A673 (cell line): ENCODE results near the gene DLEC1. TPM values are rescaled to one million over a fixed set of nuclear protein-coding genes. Genes with fewer than 3 reads are reported as not detected.

Source experiments
- BruUV-seq: library from RNA; stranded (reverse); fragments of 400-500 nt; replicated peaks from 2 replicates; lab custom pipeline; 2021; lab: Mats Ljungman, UMichigan
- CTCF ChIA-PET: fragments of 300-600 bp; sonication (Branson Sonifier 250); formaldehyde crosslinking; loops from one replicate; lab custom pipeline; 2022; ENCODE audit warnings: antibody characterized with exemption; lab: Charles Lee
- POLR2A ChIA-PET: fragments of 300-600 bp; sonication (Branson Sonifier 250); formaldehyde crosslinking; loops from one replicate; lab custom pipeline; 2022; ENCODE audit warnings: antibody characterized with exemption; ENCODE audit not compliant: low non-redundant PET; lab: Charles Lee
- DNase-seq: peaks from one replicate; pipeline ENCODE4 v3.0.0-alpha.2; 2015; ENCODE audit warnings: low spot score
- H3K27ac ChIP-seq: fragments of 200-600 bp; sonication (generic); 2 replicates; pipeline ENCODE4 v1.5.1; 2016; ENCODE audit warnings: mixed run types, low read depth, mild to moderate bottlenecking, mixed read lengths, antibody characterized with exemption, low read length; ENCODE audit not compliant: poor library complexity, severe bottlenecking
- H3K27me3 ChIP-seq: fragments of 200-600 bp; sonication (generic); replicated peaks from 2 replicates; pipeline ENCODE4 v1.6.1; 2017; ENCODE audit warnings: mixed run types, low read depth, mild to moderate bottlenecking, mixed read lengths, antibody characterized with exemption, low read length; ENCODE audit not compliant: insufficient read depth, poor library complexity
- H3K36me3 ChIP-seq: fragments of 200-600 bp; sonication (generic); 2 replicates; pipeline ENCODE4 v1.6.1; 2016; ENCODE audit warnings: mixed run types, mild to moderate bottlenecking, mixed read lengths, antibody characterized with exemption, low read length; ENCODE audit not compliant: insufficient read depth, poor library complexity, severe bottlenecking
- H3K4me1 ChIP-seq: fragments of 200-600 bp; sonication (generic); 2 replicates; pipeline ENCODE4 v1.6.1; 2017; ENCODE audit warnings: mixed run types, mild to moderate bottlenecking, mixed read lengths, antibody characterized with exemption, low read length; ENCODE audit not compliant: insufficient read depth, poor library complexity, severe bottlenecking
- H3K4me3 ChIP-seq: fragments of 200-600 bp; sonication (generic); 2 replicates; pipeline ENCODE4 v1.5.1; 2016; ENCODE audit warnings: low read depth, mixed run types, mild to moderate bottlenecking, mixed read lengths, low read length; ENCODE audit not compliant: poor library complexity, severe bottlenecking
- H3K9me3 ChIP-seq: fragments of 200-600 bp; sonication (generic); 2 replicates; pipeline ENCODE4 v1.6.1; 2016; ENCODE audit warnings: mixed run types, low read depth, mild to moderate bottlenecking, mixed read lengths, antibody characterized with exemption, low read length; ENCODE audit not compliant: poor library complexity, severe bottlenecking
- EZH2 ChIP-seq: fragments of 200-600 bp; sonication (generic); IDR thresholded peaks from 2 replicates; pipeline ENCODE4 v1.6.1; 2017; ENCODE audit warnings: borderline replicate concordance, low read depth, mild to moderate bottlenecking, mixed read lengths, antibody characterized with exemption, low read length; ENCODE audit not compliant: poor library complexity, severe bottlenecking
- intact Hi-C: fragments of 100-400 bp; cut with micrococcal nuclease; formaldehyde crosslinking; loops from one replicate; pipeline ENCODE4 v1.10.0; 2022; ENCODE audit not compliant: unreplicated experiment
- total RNA-seq: library from RNA; stranded (reverse); gene quantifications from 2 replicates; pipeline ENCODE4 v1.2.3, GENCODE V29; 2021
- TF ChIP-seq, protein P1 (sequence below): fragments of 300-800, 200-600 bp; sonication (generic); conservative IDR thresholded peaks from 2 replicates; pipeline ENCODE4 v1.5.1; 2017; ENCODE audit warnings: low read depth, mild to moderate bottlenecking, antibody characterized with exemption, low read length, moderate library complexity, mixed read lengths

The DLEC1 gene
- total RNA-seq, 1 experiment from 2014 or later = not detected

DNA sequence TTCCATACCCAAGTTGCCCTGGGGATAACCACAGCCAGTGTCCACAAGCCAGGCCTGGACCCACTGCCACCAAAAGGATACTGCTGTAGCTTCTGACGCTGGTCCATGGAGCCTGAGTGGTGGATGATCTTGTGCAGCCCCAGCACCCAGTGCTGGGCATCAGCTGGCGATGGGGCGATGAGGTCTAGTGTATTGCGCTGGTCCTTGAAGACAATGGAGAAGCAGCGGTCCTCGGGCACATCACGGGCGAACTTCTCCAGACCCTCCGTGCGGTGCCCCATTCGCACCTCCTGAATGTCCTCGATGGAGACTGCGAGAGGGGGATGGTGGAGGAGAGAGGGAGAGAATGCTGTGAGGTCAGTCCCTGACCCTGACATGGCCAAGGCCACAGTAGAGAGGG is 22.6 kb upstream of the DLEC1 start:
- H3K36me3 ChIP-seq = no peaks in the 10 kb centered on the region
- no peaks in the 10 kb centered on the region for H3K9me3 ChIP-seq
- no peak overlapping the region for H3K27ac ChIP-seq
- H3K4me3 ChIP-seq = no peak overlapping the region
- no peak for DNase-seq
- TF ChIP-seq EZH2 = no peak
- H3K27me3 ChIP-seq = no peaks in the 10 kb centered on the region
- intact Hi-C loops = no loop called here
- ChIA-PET POLR2A (no interaction called here), CTCF (no interaction called here)
- no TSS peak for BruUV-seq
- no peaks in the 10 kb centered on the region for H3K4me1 ChIP-seq

DNA sequence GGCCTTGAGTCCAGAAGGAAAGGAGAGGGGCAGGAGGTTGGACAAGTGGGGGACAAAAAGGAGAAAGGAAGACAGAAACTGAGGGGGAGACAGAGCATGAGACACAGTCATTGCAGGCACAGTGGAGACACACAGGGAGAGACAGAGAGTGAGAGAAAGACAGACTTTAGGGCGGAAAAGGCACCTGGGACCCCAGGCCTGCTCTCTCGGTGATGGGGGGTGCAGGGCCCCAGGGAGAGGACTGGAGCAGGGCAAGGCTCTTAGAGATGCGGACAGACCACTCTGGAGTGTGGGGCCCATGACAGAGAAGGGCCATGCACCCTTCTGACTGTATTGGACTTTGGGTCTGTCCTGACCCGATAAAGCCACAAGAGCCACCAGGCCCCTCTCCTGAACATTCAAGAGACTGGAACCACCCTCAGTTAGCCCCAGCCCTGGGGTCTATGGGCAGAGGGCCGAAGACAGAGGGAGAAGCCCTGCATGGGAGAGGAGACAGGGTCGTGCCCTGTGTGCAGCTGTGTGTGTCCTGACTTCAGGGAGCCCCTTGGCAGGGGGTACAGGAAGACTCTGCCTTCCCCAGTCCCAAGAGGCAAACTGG is 22.1 kb upstream of the DLEC1 start:
- BruUV-seq = no TSS peak
- H3K27me3 ChIP-seq = no peaks in the 10 kb centered on the region
- no peaks in the 10 kb centered on the region for H3K9me3 ChIP-seq
- TF ChIP-seq, protein P1, sequence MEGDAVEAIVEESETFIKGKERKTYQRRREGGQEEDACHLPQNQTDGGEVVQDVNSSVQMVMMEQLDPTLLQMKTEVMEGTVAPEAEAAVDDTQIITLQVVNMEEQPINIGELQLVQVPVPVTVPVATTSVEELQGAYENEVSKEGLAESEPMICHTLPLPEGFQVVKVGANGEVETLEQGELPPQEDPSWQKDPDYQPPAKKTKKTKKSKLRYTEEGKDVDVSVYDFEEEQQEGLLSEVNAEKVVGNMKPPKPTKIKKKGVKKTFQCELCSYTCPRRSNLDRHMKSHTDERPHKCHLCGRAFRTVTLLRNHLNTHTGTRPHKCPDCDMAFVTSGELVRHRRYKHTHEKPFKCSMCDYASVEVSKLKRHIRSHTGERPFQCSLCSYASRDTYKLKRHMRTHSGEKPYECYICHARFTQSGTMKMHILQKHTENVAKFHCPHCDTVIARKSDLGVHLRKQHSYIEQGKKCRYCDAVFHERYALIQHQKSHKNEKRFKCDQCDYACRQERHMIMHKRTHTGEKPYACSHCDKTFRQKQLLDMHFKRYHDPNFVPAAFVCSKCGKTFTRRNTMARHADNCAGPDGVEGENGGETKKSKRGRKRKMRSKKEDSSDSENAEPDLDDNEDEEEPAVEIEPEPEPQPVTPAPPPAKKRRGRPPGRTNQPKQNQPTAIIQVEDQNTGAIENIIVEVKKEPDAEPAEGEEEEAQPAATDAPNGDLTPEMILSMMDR = no peak
- no peak for TF ChIP-seq EZH2
- intact Hi-C loops = no loop called here
- H3K36me3 ChIP-seq = no peaks in the 10 kb centered on the region
- no peak overlapping the region for H3K4me3 ChIP-seq
- no peak overlapping the region for H3K27ac ChIP-seq
- CTCF ChIA-PET = no interaction called here
- POLR2A ChIA-PET = no interaction called here
- no peak for DNase-seq
- H3K4me1 ChIP-seq = no peaks in the 10 kb centered on the region

DNA sequence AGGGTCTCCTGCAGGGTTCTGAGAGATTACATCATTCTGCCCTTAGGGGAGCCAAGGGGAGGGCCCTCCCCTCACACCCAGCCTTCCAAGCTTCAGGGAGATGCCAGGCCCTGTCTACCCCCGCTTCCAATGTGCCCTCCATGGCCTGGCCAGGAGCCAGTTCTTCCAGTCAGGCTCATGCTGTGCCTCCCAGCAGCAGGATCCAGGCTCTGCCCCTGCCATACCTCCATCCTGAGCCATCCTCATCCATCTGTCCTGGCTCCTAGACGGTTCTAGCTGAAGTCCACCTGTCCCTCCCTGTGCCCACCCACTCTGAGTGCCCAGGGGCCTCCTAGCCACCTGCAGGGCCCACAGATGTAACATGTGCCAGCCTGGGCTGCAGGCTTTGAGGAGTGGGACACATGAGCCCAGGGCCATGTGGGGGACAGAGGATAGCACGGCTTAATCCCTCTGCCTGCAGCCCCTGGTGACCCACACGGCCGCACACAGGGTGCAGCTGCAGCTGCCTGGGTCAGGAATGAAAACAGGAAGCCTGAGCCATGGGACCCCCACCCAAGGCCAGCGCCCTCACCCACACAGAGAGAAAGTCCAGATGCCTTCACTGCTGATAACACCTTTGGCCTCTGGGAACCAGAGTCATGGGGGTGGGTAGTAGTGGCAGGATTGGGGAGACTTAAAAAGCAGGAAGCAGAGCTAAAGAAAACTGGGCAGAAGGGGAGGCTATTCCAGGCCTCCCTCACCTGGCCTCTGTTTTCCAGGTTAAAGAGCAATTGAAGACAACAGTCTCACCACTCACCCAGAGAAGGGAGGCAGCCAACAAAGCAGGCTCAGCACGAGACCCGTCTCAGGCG is 21.3 kb upstream of the DLEC1 start:
- Histone ChIP-seq H3K4me1 (no peaks in the 10 kb centered on the region), H3K27ac (no peak overlapping the region), H3K36me3 (no peaks in the 10 kb centered on the region), H3K9me3 (no peaks in the 10 kb centered on the region), H3K27me3 (no peaks in the 10 kb centered on the region), H3K4me3 (no peak overlapping the region)
- intact Hi-C loops = no loop called here
- TF ChIP-seq, protein P1 = no peak
- no peak for TF ChIP-seq EZH2
- BruUV-seq = no TSS peak
- CTCF ChIA-PET = interaction anchor here (0.5 kb wide), 1 partner anchor 1089 kb away, joined by 3 read pairs; no protein-coding TSS in a partner anchor
- POLR2A ChIA-PET = no interaction called here
- no peak for DNase-seq
